Keratinocyte (primary cell): ENCODE results near the gene TMEM233. TPM values are rescaled to one million over a fixed set of nuclear protein-coding genes. Genes with fewer than 3 reads are reported as not detected.

Experiments used
- DNase-seq: peaks from one replicate; pipeline ENCODE4 v3.0.0-alpha.2; 2011; ENCODE audit warnings: low read depth, missing footprints, low spot score
- FAIRE-seq: peaks from 2 replicates; lab custom pipeline; 2011; peaks lifted over from hg19 to GRCh38; lab: Jason Lieb, UNC
- H2AFZ ChIP-seq: 2 replicates; pipeline ENCODE4 v1.6.0; 2012; ENCODE audit warnings: low read length, control low read depth, inconsistent platforms; ENCODE audit not compliant: control insufficient read depth
- H3K27ac ChIP-seq: 2 replicates; pipeline ENCODE4 v1.5.1; 2011; ENCODE audit warnings: low read length; ENCODE audit not compliant: control insufficient read depth, insufficient read depth
- H3K27me3 ChIP-seq: 3 replicates; pipeline ENCODE4 v1.6.0; 2011; ENCODE audit warnings: low read length; ENCODE audit not compliant: control insufficient read depth, insufficient read depth; ENCODE audit errors: extremely low read depth
- H3K36me3 ChIP-seq, 2 experiments: 2 replicates in 1 of 2; 3 replicates in 1 of 2; pipeline ENCODE4 v1.5.1; 2011; ENCODE audit warnings: low read length in 2 of 2, mild to moderate bottlenecking in 1 of 2; ENCODE audit not compliant: control insufficient read depth in 2 of 2, insufficient read depth in 2 of 2; ENCODE audit errors: extremely low read depth in 1 of 2
- H3K4me1 ChIP-seq: 3 replicates; pipeline ENCODE4 v1.5.1; 2011; ENCODE audit warnings: low read length; ENCODE audit not compliant: control insufficient read depth, insufficient read depth; ENCODE audit errors: extremely low read depth
- H3K4me2 ChIP-seq: 3 replicates; pipeline ENCODE4 v1.6.0; 2011; ENCODE audit warnings: low read depth, low read length; ENCODE audit not compliant: control insufficient read depth, insufficient read depth; ENCODE audit errors: extremely low read depth
- H3K4me3 ChIP-seq, 3 experiments: fragments of 200-600 bp in 1 of 3; sonication (generic) in 1 of 3; 2 replicates in 2 of 3; 3 replicates in 1 of 3; pipeline ENCODE4 v1.5.1; 2011 to 2016; ENCODE audit warnings: low read length in 3 of 3, mild to moderate bottlenecking in 3 of 3, control low read depth in 2 of 3, inconsistent platforms in 1 of 3, low read depth in 1 of 3, mixed read lengths in 1 of 3, mixed run types in 1 of 3, moderate library complexity in 1 of 3; ENCODE audit not compliant: control insufficient read depth in 2 of 3, insufficient read depth in 2 of 3; ENCODE audit errors: extremely low read depth in 1 of 3
- H3K79me2 ChIP-seq: 2 replicates; pipeline ENCODE4 v1.6.0; 2012; ENCODE audit warnings: low read length; ENCODE audit not compliant: control insufficient read depth, insufficient read depth
- H3K9ac ChIP-seq: 3 replicates; pipeline ENCODE4 v1.6.0; 2011; ENCODE audit warnings: low read length; ENCODE audit not compliant: control insufficient read depth, insufficient read depth; ENCODE audit errors: extremely low read depth
- H3K9me1 ChIP-seq: 3 replicates; pipeline ENCODE4 v1.6.0; 2011; ENCODE audit warnings: low read length; ENCODE audit not compliant: control insufficient read depth, insufficient read depth; ENCODE audit errors: extremely low read depth
- H3K9me3 ChIP-seq: 2 replicates; pipeline ENCODE4 v1.5.1; 2012; ENCODE audit warnings: low read depth, low read length; ENCODE audit not compliant: control insufficient read depth
- H4K20me1 ChIP-seq: 3 replicates; pipeline ENCODE4 v1.6.0; 2011; ENCODE audit warnings: low read length; ENCODE audit not compliant: control insufficient read depth, insufficient read depth; ENCODE audit errors: extremely low read depth
- CTCF ChIP-seq, 3 experiments: IDR thresholded peaks in 1 of 3; conservative IDR thresholded peaks in 1 of 3; optimal IDR thresholded peaks in 1 of 3; 2 replicates in 2 of 3; 3 replicates in 1 of 3; pipeline versions ENCODE3 to v1.5.1; 2011; ENCODE audit warnings: low read length in 3 of 3, mild to moderate bottlenecking in 3 of 3, moderate library complexity in 2 of 3, control low read depth in 1 of 3, inconsistent platforms in 1 of 3; ENCODE audit not compliant: insufficient read depth in 2 of 3; ENCODE audit errors: extremely low read depth in 1 of 3
- EZH2 ChIP-seq: IDR thresholded peaks from one replicate; pipeline ENCODE4 v1.6.1; 2012; ENCODE audit warnings: inconsistent platforms, mild to moderate bottlenecking, low read length, moderate library complexity
- dilution Hi-C: fragments of 300-500 bp; cut with MboI; formaldehyde crosslinking; loops from one replicate; pipeline ENCODE4 v1.7.0; 2020; ENCODE audit warnings: low sequenced_read_pairs; ENCODE audit not compliant: extremely low pct_ligation_motif_present
- polyA plus RNA-seq, 5 experiments: library from polyadenylated mRNA; depleted of rRNA in 3 of 5; stranded (reverse) in 3 of 5; stranded (forward) in 1 of 5; unstranded in 1 of 5; fragments of >200 nt; gene quantifications; 1 replicate in 1 of 5; 2 replicates in 3 of 5; 3 replicates in 1 of 5; pipeline versions ENCODE4 v1.2.1 to v1.2.3, GENCODE V29; 2011 to 2012; ENCODE audit warnings: missing spikeins in 2 of 5, low read depth in 1 of 5, low replicate concordance in 1 of 5

The TMEM233 gene
- polyA plus RNA-seq, 1 donor (not counting 4 experiments of a cell fraction or from before 2014, with no cell fraction given): not detected

- H2AFZ ChIP-seq: no peak overlapping the region
- H3K27me3 ChIP-seq: no peaks in the 10 kb centered on the region
- no peaks in the 10 kb centered on the region for H3K9me1 ChIP-seq
- no peaks in the 10 kb centered on the region for H3K4me1 ChIP-seq
- DNase-seq (no peak), FAIRE-seq (no peak)
- dilution Hi-C loops: no loop called here
- H4K20me1 ChIP-seq: no peaks in the 10 kb centered on the region
- H3K36me3 ChIP-seq: no peaks in the 10 kb centered on the region
- H3K79me2 ChIP-seq: no peaks in the 10 kb centered on the region
- TF ChIP-seq CTCF (optimal IDR thresholded peaks at IDR 0.05 in 1 of 3, IDR thresholded peaks at IDR 0.05 in 1 of 3, conservative IDR thresholded peaks at IDR 0.05 in 1 of 3; ENCODE audit: extremely low read depth in 1 of 3, insufficient read depth in 2 of 3, low read length in 3 of 3) (no peak), EZH2 (no peak)
- H3K9me3 ChIP-seq: no peaks in the 10 kb centered on the region
- no peak overlapping the region for H3K9ac ChIP-seq
- H3K4me2 ChIP-seq: no peak overlapping the region
- H3K27ac ChIP-seq: no peak overlapping the region
- H3K4me3 ChIP-seq: no peak overlapping the region
These were observed 28.2 kb upstream of the TMEM233 start for GRCh38 chr12:119565404-119565803.

GRCh38 chr12:119570771-119571170, 22.8 kb upstream of the TMEM233 start:
- no peak overlapping the region for H3K4me2 ChIP-seq
- H3K27ac ChIP-seq: no peak overlapping the region
- dilution Hi-C loops: no loop called here
- H3K4me3 ChIP-seq: no peak overlapping the region
- TF ChIP-seq CTCF (optimal IDR thresholded peaks at IDR 0.05 in 1 of 3, IDR thresholded peaks at IDR 0.05 in 1 of 3, conservative IDR thresholded peaks at IDR 0.05 in 1 of 3; ENCODE audit: extremely low read depth in 1 of 3, insufficient read depth in 2 of 3, low read length in 3 of 3) (no peak), EZH2 (no peak)
- no peaks in the 10 kb centered on the region for H3K9me1 ChIP-seq
- H4K20me1 ChIP-seq: no peaks in the 10 kb centered on the region
- H3K27me3 ChIP-seq: no peaks in the 10 kb centered on the region
- no peak overlapping the region for H3K9ac ChIP-seq
- DNase-seq: no peak
- no peaks in the 10 kb centered on the region for H3K36me3 ChIP-seq
- no peak overlapping the region for H2AFZ ChIP-seq
- no peak for FAIRE-seq
- no peaks in the 10 kb centered on the region for H3K4me1 ChIP-seq
- no peaks in the 10 kb centered on the region for H3K79me2 ChIP-seq
- H3K9me3 ChIP-seq: no peaks in the 10 kb centered on the region
